DOHH2 (cell line): ENCODE results near the gene CACNA1F.

Source experiments
- H3F3A ChIP-seq: fragments of 200-600 bp; sonication (generic), shearing (Covaris generic); 2 replicates; pipeline ENCODE4 v1.6.0; 2016; ENCODE audit warnings: antibody characterized with exemption, mild to moderate bottlenecking; ENCODE audit not compliant: control insufficient read depth, insufficient read depth
- H3K27ac ChIP-seq: fragments of 200-600 bp; sonication (generic); 2 replicates; pipeline ENCODE4 v1.5.1; 2014; ENCODE audit warnings: low read depth, mild to moderate bottlenecking, low read length, moderate library complexity
- H3K27me3 ChIP-seq: fragments of 200-600 bp; sonication (generic); 2 replicates; pipeline ENCODE4 v1.6.1; 2014; ENCODE audit warnings: mild to moderate bottlenecking, low read length, mixed read lengths; ENCODE audit not compliant: control insufficient read depth
- H3K36me3 ChIP-seq: fragments of 200-600 bp; sonication (generic); 2 replicates; pipeline ENCODE4 v1.6.1; 2014; ENCODE audit warnings: mild to moderate bottlenecking, low read length, moderate library complexity, mixed read lengths; ENCODE audit not compliant: control insufficient read depth
- H3K4me1 ChIP-seq: fragments of 200-600 bp; sonication (generic); 2 replicates; pipeline ENCODE4 v1.6.1; 2014; ENCODE audit warnings: mild to moderate bottlenecking, low read length, mixed read lengths; ENCODE audit not compliant: control insufficient read depth
- H3K4me2 ChIP-seq: fragments of 200-600 bp; sonication (generic); 2 replicates; pipeline ENCODE4 v1.6.0; 2014; ENCODE audit warnings: mild to moderate bottlenecking, low read length, moderate library complexity
- H3K4me3 ChIP-seq: fragments of 200-600 bp; sonication (generic); 2 replicates; pipeline ENCODE4 v1.5.1; 2014; ENCODE audit warnings: mild to moderate bottlenecking, low read length, mixed read lengths
- H3K79me2 ChIP-seq: fragments of 200-600 bp; sonication (generic); 2 replicates; pipeline ENCODE4 v1.6.1; 2014; ENCODE audit warnings: mild to moderate bottlenecking, low read length, mixed read lengths; ENCODE audit not compliant: control insufficient read depth
- H3K9me2 ChIP-seq: fragments of 200-600 bp; sonication (generic); replicated peaks from 2 replicates; pipeline ENCODE4 v1.6.1; 2014; ENCODE audit warnings: mild to moderate bottlenecking, low read length, mixed read lengths; ENCODE audit not compliant: control insufficient read depth
- H3K9me3 ChIP-seq: fragments of 200-600 bp; sonication (generic); 2 replicates; pipeline ENCODE4 v1.6.1; 2014; ENCODE audit warnings: antibody characterized with exemption, low read length, mixed read lengths; ENCODE audit not compliant: control insufficient read depth, insufficient read depth
- H4K20me1 ChIP-seq: fragments of 200-600 bp; sonication (generic); 2 replicates; pipeline ENCODE4 v1.6.0; 2014; ENCODE audit warnings: low read depth, mild to moderate bottlenecking, antibody characterized with exemption, low read length, moderate library complexity; ENCODE audit not compliant: control insufficient read depth, insufficient read depth
- CTCF ChIP-seq: fragments of 200-600 bp; sonication (generic); IDR thresholded peaks from one replicate; pipeline ENCODE4 v1.5.1; 2014; ENCODE audit warnings: antibody characterized with exemption, mild to moderate bottlenecking, low read depth, low read length; ENCODE audit not compliant: poor library complexity, severe bottlenecking
- EZH2phosphoT487 ChIP-seq: fragments of 200-600 bp; sonication (generic); IDR thresholded peaks from 2 replicates; pipeline ENCODE4 v1.6.1; 2017; ENCODE audit warnings: borderline replicate concordance, mild to moderate bottlenecking, antibody characterized with exemption, low read length, moderate library complexity, mixed read lengths

The CACNA1F gene

GRCh38 chrX:49184294-49185281, 48.6 kb downstream of the CACNA1F start:
- Histone ChIP-seq H3K4me3 (peak overlapping the region; percentile 87), H3K9me3 (no peaks in the 10 kb centered on the region), H3K27ac (peak overlapping the region; percentile 37), H3F3A (peaks cover 5% of the 10 kb centered on the region), H3K4me1 (peaks cover 33% of the 10 kb centered on the region), H3K4me2 (peak overlapping the region; percentile 87), H3K9me2 (no peaks in the 10 kb centered on the region), H3K79me2 (peaks cover 26% of the 10 kb centered on the region), H3K36me3 (peaks cover 15% of the 10 kb centered on the region), H4K20me1 (no peaks in the 10 kb centered on the region), H3K27me3 (no peaks in the 10 kb centered on the region)
- TF ChIP-seq EZH2phosphoT487 (no peak), CTCF (no peak)

GRCh38 chrX:49183701-49184281, 49.3 kb downstream of the CACNA1F start:
- peaks cover 25% of the 10 kb centered on the region for H3K4me1 ChIP-seq
- H3K9me2 ChIP-seq = no peaks in the 10 kb centered on the region
- no peak overlapping the region for H3K4me2 ChIP-seq
- H3K79me2 ChIP-seq = peaks cover 26% of the 10 kb centered on the region
- H3K9me3 ChIP-seq = no peaks in the 10 kb centered on the region
- peaks cover 18% of the 10 kb centered on the region for H3K36me3 ChIP-seq
- H3K27ac ChIP-seq = no peak overlapping the region
- H3K4me3 ChIP-seq = no peak overlapping the region
- H4K20me1 ChIP-seq = no peaks in the 10 kb centered on the region
- no peaks in the 10 kb centered on the region for H3K27me3 ChIP-seq
- H3F3A ChIP-seq = no peaks in the 10 kb centered on the region
- TF ChIP-seq EZH2phosphoT487 (no peak), CTCF (no peak)

GRCh38 chrX:49179358-49179757, 53.8 kb downstream of the CACNA1F start:
- Histone ChIP-seq H3K27me3 (no peaks in the 10 kb centered on the region), H3K9me2 (no peaks in the 10 kb centered on the region), H3K4me3 (no peak overlapping the region), H3K36me3 (peaks cover 40% of the 10 kb centered on the region), H3K79me2 (peaks cover 8% of the 10 kb centered on the region), H3K4me1 (peaks cover 2% of the 10 kb centered on the region), H3K4me2 (no peak overlapping the region), H3K9me3 (no peaks in the 10 kb centered on the region), H4K20me1 (no peaks in the 10 kb centered on the region), H3K27ac (no peak overlapping the region), H3F3A (no peaks in the 10 kb centered on the region)
- TF ChIP-seq CTCF (no peak), EZH2phosphoT487 (no peak)
